ENCODE measurements around the gene PARP1. TPM values are rescaled to one million over a fixed set of nuclear protein-coding genes. Genes with fewer than 3 reads are reported as not detected.

The PARP1 gene
- total and polyA plus RNA-seq, 3 experiments from 2014 or later, result 137 to 234 (median 224) TPM

- CTCF ChIA-PET, result interaction anchor here (0.6 kb wide), 1 partner anchor 13 kb away, joined by 3 read pairs; no protein-coding TSS in a partner anchor
- no peak overlapping the region for H3K27ac ChIP-seq (ENCODE audit: low read depth, low read length)
- Mint-ChIP-seq H3K27me3 (peaks cover 1 to 44% of the 10 kb centered on the region in 2 donors), H3K4me1 (no peaks in the 10 kb centered on the region), H3K4me3 (no peak overlapping the region), H3K9me3 (no peaks in the 10 kb centered on the region), H3K27ac (no peak overlapping the region), H3K36me3 (no peaks in the 10 kb centered on the region)
- no peaks in the 10 kb centered on the region for H3K27me3 ChIP-seq (ENCODE audit: insufficient read depth, low read length, poor library complexity, severe bottlenecking)
- H3K36me3 ChIP-seq (ENCODE audit: insufficient read depth, low read length), result no peaks in the 10 kb centered on the region
- H3K4me3 ChIP-seq (ENCODE audit: low read length), result no peak overlapping the region
- no peak for DNase-seq
- no peaks in the 10 kb centered on the region for H3K4me1 ChIP-seq (ENCODE audit: insufficient read depth, low read length)
- POLR2A ChIA-PET, result no interaction called here
- no peaks in the 10 kb centered on the region for H3K9me3 ChIP-seq (ENCODE audit: low read length)
Measured at GRCh38 chr1:226318471-226318870, 89.4 kb downstream of the PARP1 start.

- H3K4me1 ChIP-seq (ENCODE audit: insufficient read depth, low read length), result no peaks in the 10 kb centered on the region
- Mint-ChIP-seq H3K27ac (no peak overlapping the region), H3K9me3 (no peaks in the 10 kb centered on the region), H3K4me1 (peaks cover 4 to 7% (median 6%) of the 10 kb centered on the region in 3 donors), H3K4me3 (no peak overlapping the region), H3K27me3 (peaks cover 2 to 29% of the 10 kb centered on the region in 2 donors), H3K36me3 (no peaks in the 10 kb centered on the region)
- H3K4me3 ChIP-seq (ENCODE audit: low read length), result no peak overlapping the region
- H3K27me3 ChIP-seq (ENCODE audit: insufficient read depth, low read length, poor library complexity, severe bottlenecking), result no peaks in the 10 kb centered on the region
- DNase-seq, result no peak
- H3K27ac ChIP-seq (ENCODE audit: low read depth, low read length), result no peak overlapping the region
- H3K36me3 ChIP-seq (ENCODE audit: insufficient read depth, low read length), result no peaks in the 10 kb centered on the region
- POLR2A ChIA-PET, result no interaction called here
- no peaks in the 10 kb centered on the region for H3K9me3 ChIP-seq (ENCODE audit: low read length)
- CTCF ChIA-PET, result interaction anchor here (1.0 kb wide), 1 partner anchor 188 kb away, joined by 3 read pairs; no protein-coding TSS in a partner anchor
Measured at GRCh38 chr1:226314055-226314454, 93.8 kb downstream of the PARP1 start.

GRCh38 chr1:226312065-226312464, 95.8 kb downstream of the PARP1 start:
- H3K9me3 ChIP-seq (ENCODE audit: low read length), result no peaks in the 10 kb centered on the region
- peaks cover 2 to 18% of the 10 kb centered on the region in 2 donors for H3K27me3 Mint-ChIP-seq
- DNase-seq, result no peak
- H3K4me1 ChIP-seq (ENCODE audit: insufficient read depth, low read length), result peaks cover 5% of the 10 kb centered on the region
- H3K36me3 ChIP-seq (ENCODE audit: insufficient read depth, low read length), result no peaks in the 10 kb centered on the region
- no peak overlapping the region for H3K4me3 ChIP-seq (ENCODE audit: low read length)
- no peaks in the 10 kb centered on the region for H3K27me3 ChIP-seq (ENCODE audit: insufficient read depth, low read length, poor library complexity, severe bottlenecking)
- H3K27ac Mint-ChIP-seq, result no peak overlapping the region
- H3K4me1 Mint-ChIP-seq, result peaks cover 5 to 15% (median 14%) of the 10 kb centered on the region in 3 donors
- H3K36me3 Mint-ChIP-seq, result peaks cover 0 to 7% (median 0%) of the 10 kb centered on the region in 3 donors
- ChIA-PET CTCF (no interaction called here), POLR2A (no interaction called here)
- H3K27ac ChIP-seq (ENCODE audit: low read depth, low read length), result no peak overlapping the region
- H3K9me3 Mint-ChIP-seq, result no peaks in the 10 kb centered on the region
- H3K4me3 Mint-ChIP-seq, result no peak overlapping the region

DNA sequence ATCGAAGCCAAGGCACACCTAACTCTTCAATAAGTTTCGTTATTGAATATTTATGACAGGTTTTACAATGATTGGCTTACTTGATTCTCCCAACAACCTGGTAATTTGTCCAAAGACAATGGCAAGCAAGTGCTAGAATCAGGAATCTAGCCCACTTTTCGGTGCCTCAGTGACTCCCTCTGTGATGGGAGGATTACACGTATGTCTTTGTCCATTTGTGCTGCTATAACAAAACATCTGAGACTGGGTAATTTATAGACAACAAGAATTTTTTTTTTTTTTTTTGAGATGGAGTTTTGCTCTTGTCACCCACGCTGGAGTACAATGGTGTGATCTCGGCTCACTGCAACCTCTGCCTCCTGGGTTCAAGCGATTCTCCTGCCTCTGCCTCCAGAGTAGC, 96.5 kb downstream of the PARP1 start:
- H3K27me3 ChIP-seq (ENCODE audit: insufficient read depth, low read length, poor library complexity, severe bottlenecking), result no peaks in the 10 kb centered on the region
- CTCF ChIA-PET, result interaction anchor here (1.3 kb wide), 1 partner anchor 21 kb away, joined by 4 read pairs; no protein-coding TSS in a partner anchor
- H3K4me1 ChIP-seq (ENCODE audit: insufficient read depth, low read length), result peaks cover 5% of the 10 kb centered on the region
- H3K36me3 Mint-ChIP-seq, result peaks cover 0 to 7% (median 0%) of the 10 kb centered on the region in 3 donors
- peaks cover 5 to 17% (median 14%) of the 10 kb centered on the region in 3 donors for H3K4me1 Mint-ChIP-seq
- no peak overlapping the region for H3K27ac ChIP-seq (ENCODE audit: low read depth, low read length)
- peaks cover 2 to 18% of the 10 kb centered on the region in 2 donors for H3K27me3 Mint-ChIP-seq
- no peaks in the 10 kb centered on the region for H3K36me3 ChIP-seq (ENCODE audit: insufficient read depth, low read length)
- H3K27ac Mint-ChIP-seq, result peak overlapping the region in 2 of 8 donors; percentile 11 to 29
- POLR2A ChIA-PET, result no interaction called here
- H3K9me3 Mint-ChIP-seq, result no peaks in the 10 kb centered on the region
- no peak for DNase-seq
- no peaks in the 10 kb centered on the region for H3K9me3 ChIP-seq (ENCODE audit: low read length)
- H3K4me3 ChIP-seq (ENCODE audit: low read length), result no peak overlapping the region
- H3K4me3 Mint-ChIP-seq, result peak overlapping the region in 1 of 7 donors; percentile 2

Other genes with a start within 250 kb of the PARP1 start
- 10 to 100 TPM; 20.4 to 21.5 TPM for gene ACBD3, start 221.4 kb downstream of the PARP1 start, total RNA-seq
- 22.3 TPM for gene ACBD3, start 221.4 kb downstream of the PARP1 start, polyA plus RNA-seq
- not detected for gene MIXL1, start 184.4 kb downstream of the PARP1 start, total RNA-seq
- gene MIXL1, start 184.4 kb downstream of the PARP1 start, polyA plus RNA-seq, result not detected
- gene LIN9, start 98.9 kb downstream of the PARP1 start, total RNA-seq, result 10 to 100 TPM; 10.0 to 10.7 TPM
- gene LIN9, start 98.9 kb downstream of the PARP1 start, polyA plus RNA-seq, result 3.5 TPM
- gene STUM, start 140.7 kb upstream of the PARP1 start, total RNA-seq, result not detected
- 0.13 TPM for gene STUM, start 140.7 kb upstream of the PARP1 start, polyA plus RNA-seq

Measured in CD8-positive, alpha-beta memory T cell (primary cell).